GM21367 (cell line): ENCODE data around the gene IL17RE.

Source experiments
- ATAC-seq: cut with Tn5 transposase; IDR thresholded peaks from one replicate; pipeline ENCODE4 v1.9.1; 2021; ENCODE audit not compliant: unreplicated experiment

The IL17RE gene

GRCh38 chr3:9951598-9951961 lies 48.9 kb downstream of the IL17RE start:
- no peak for ATAC-seq

- peak; percentile 66 for ATAC-seq
Observed at GRCh38 chr3:9951962-9952805, 49.5 kb downstream of the IL17RE start, which contains the start of gene PRRT3. Gene PRRT3 (minus strand): TSS chr3:9952408. CDS start chr3:9950115, 2,293 bp downstream.

GRCh38 chr3:9955067-9955502 lies 52.4 kb downstream of the IL17RE start:
- ATAC-seq = no peak

GRCh38 chr3:9955611-9956352 lies 53.1 kb downstream of the IL17RE start:
- ATAC-seq = no peak

- no peak for ATAC-seq
Observed at GRCh38 chr3:9957214-9957613, 54.6 kb downstream of the IL17RE start.

GRCh38 chr3:9965200-9965875 lies 62.7 kb downstream of the IL17RE start:
- no peak for ATAC-seq
